Activated naive CD4-positive, alpha-beta T cell treated with anti-CD3 and anti-CD28 coated beads, Interleukin-2, amount 10 ng/mL, durations not matched to agents 7 days and 5 days (primary cell): ENCODE data around the gene TOMM6.
"Not testable (repeated sequence)": the region's sequence is repeated elsewhere in the genome, so short reads cannot be mapped to it uniquely, and the experiment has no call there.

Source experiments
- CTCF ChIA-PET: fragments of 350-600 bp; sonication (Branson Sonifier 250); formaldehyde crosslinking; loops from one replicate; lab custom pipeline; 2021; ENCODE audit warnings: antibody characterized with exemption; lab: Charles Lee
- DNase-seq: peaks from one replicate; pipeline ENCODE4 v3.0.0-alpha.2; 2020
- H3K27ac Mint-ChIP-seq: one replicate; pipeline ENCODE4 v1.8.0; 2021; ENCODE audit warnings: mild to moderate bottlenecking, moderate library complexity, mixed read lengths
- H3K27me3 Mint-ChIP-seq: one replicate; pipeline ENCODE4 v1.8.0; 2021; ENCODE audit warnings: mild to moderate bottlenecking, mixed read lengths
- H3K36me3 Mint-ChIP-seq: one replicate; pipeline ENCODE4 v1.8.0; 2021; ENCODE audit warnings: mixed read lengths
- H3K4me1 Mint-ChIP-seq: one replicate; pipeline ENCODE4 v1.8.0; 2021; ENCODE audit warnings: mixed read lengths
- H3K4me3 Mint-ChIP-seq: one replicate; pipeline ENCODE4 v1.8.0; 2021; ENCODE audit warnings: mild to moderate bottlenecking, moderate library complexity, mixed read lengths
- H3K9me3 Mint-ChIP-seq: one replicate; pipeline ENCODE4 v1.8.0; 2021; ENCODE audit warnings: mixed read lengths

TOMM6 gene

DNA sequence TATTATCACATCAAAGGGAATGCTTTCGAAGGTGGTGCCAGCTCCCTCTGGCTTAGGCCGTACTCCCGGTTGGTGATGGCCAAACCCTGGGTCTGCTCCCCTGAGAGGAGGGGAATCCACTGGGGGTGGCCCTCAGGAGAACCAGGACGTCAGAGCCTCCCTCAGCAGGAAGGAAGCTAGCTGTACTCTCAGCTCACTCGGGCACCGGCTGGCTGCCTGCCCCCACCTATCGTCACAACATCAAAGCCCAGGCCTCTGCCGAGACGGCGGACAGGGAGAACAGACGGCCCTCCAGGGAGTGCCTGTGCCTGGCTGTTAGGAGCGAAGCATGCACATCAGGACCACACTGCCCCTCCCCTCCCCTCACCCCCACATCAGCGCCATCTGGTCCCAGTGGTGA lies 31.1 kb upstream of the TOMM6 start:
- Mint-ChIP-seq H3K27ac (no peak overlapping the region), H3K27me3 (peaks cover 22% of the 10 kb centered on the region), H3K4me1 (no peaks in the 10 kb centered on the region), H3K9me3 (no peaks in the 10 kb centered on the region), H3K4me3 (no peak overlapping the region), H3K36me3 (no peaks in the 10 kb centered on the region)
- CTCF ChIA-PET: no interaction called here
- DNase-seq: peak; percentile 40

DNA sequence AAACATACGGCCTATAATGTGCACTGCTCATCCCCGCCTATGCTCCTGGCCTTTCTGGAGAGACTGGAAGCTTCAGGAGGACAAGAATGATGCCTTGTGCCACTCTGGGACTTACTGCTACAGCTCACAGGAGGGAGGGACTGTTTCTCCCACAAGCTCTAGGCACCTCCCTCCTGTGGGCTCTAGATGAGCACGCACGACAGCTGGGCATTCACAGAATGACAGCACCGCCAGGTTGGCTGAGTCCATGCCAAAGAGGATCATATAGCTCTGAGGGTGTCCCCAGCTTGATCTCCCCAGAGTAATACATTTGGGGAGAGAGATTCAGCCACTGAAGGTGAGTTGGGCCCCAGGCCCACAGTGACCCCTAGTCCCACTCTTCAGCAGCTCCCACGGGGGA lies 30.2 kb upstream of the TOMM6 start:
- Mint-ChIP-seq H3K4me3 (no peak overlapping the region), H3K27me3 (peaks cover 22% of the 10 kb centered on the region), H3K4me1 (no peaks in the 10 kb centered on the region), H3K9me3 (no peaks in the 10 kb centered on the region), H3K36me3 (no peaks in the 10 kb centered on the region), H3K27ac (no peak overlapping the region)
- CTCF ChIA-PET: no interaction called here
- no peak for DNase-seq

DNA sequence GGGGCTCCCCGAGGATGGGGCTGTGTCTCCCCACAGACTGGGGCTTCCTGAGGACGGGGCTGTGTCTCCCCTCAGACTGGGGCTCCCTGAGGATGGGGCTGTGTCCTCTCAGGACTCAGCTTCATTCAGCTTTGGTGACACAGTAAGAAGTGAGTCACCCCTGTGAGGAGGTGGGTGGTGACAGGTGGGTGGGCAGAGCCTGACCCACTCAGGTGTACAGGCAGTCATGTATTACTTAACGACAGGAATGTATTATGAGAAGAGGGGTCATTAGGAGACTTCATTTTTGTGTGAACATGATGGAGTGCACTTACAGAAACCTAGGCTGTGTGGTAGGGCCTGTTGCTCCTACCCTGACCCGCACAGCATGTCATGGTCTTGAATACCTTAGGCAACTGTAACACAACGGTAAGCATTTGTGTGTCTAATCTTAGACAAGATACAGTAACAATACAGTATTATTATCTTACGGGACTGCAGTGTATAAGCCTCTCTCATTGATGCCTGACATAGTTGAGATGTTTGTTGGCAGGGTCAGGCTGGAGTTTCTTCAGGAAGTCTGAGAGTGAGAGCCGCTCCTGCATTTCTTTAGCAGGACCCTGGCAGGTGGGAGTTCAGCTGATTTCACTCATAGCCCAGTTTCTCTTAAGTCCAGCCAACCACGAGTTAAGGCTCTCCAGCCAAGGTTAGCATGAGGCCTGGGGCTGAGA lies 29.4 kb upstream of the TOMM6 start:
- Mint-ChIP-seq H3K27me3 (peaks cover 22% of the 10 kb centered on the region), H3K36me3 (no peaks in the 10 kb centered on the region), H3K9me3 (no peaks in the 10 kb centered on the region), H3K4me3 (no peak overlapping the region), H3K4me1 (no peaks in the 10 kb centered on the region), H3K27ac (no peak overlapping the region)
- no peak for DNase-seq
- CTCF ChIA-PET: no interaction called here

DNA sequence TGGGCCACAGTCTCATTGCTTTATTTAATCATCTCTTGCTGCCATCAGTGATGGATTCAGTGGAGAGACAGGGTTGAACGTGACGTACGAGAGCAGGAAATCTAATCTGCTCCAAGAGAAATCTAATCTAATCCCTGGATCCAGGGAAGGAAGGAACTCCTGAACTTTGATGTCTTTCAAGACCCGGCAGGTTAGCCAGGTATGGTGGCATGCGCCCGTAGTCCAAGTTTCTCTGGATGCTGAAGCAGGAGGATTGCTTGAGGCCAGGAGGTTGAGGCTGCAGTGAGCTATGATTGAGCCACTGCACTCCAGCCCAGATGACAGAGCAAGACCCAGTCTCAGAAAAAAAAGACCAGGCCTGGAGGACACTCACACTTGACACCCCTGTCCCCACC lies 28.9 kb upstream of the TOMM6 start:
- no peak overlapping the region for H3K27ac Mint-ChIP-seq
- peaks cover 22% of the 10 kb centered on the region for H3K27me3 Mint-ChIP-seq
- H3K36me3 Mint-ChIP-seq: no peaks in the 10 kb centered on the region
- H3K9me3 Mint-ChIP-seq: no peaks in the 10 kb centered on the region
- no peak for DNase-seq
- CTCF ChIA-PET: no interaction called here
- no peaks in the 10 kb centered on the region for H3K4me1 Mint-ChIP-seq
- H3K4me3 Mint-ChIP-seq: no peak overlapping the region

DNA sequence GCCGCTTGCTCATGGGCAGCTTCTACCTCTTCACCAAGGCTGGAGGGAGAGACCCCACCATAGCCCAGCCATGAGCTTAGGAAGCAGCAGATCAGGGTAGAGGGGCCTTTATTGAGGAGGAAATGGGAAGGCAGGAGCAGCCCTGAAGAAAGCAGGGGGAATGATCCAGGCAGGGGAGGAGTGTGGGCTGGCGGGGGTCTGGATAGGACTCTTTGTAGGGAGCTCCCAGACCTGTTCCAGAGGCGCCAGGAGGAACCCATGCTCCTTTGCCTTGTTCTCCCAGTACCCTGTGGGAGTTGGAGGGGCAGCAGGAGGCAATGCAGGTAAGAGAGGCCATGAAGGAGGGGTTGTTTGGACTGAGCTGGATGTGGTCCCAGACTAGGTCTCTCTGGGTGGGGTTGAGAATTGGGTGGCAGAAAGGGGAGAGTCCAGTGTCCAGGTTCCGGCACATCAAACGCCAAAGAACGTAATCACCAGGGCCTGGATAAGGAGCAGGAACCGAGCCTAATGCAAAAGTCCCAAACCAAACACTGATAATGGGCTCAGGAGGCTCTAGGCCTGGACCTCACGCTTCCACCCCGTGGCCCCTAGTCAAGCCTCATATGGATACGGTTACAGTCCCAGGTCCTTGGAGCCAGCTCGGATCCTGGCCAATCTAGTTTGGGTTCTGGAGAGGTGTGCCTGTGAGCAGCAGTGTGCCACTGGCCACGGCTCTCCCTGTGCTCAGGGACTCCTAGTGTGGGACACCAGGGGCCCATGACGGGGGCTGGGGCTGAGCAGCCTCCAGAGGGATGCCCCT lies 28.2 kb upstream of the TOMM6 start:
- no peak for DNase-seq
- H3K27ac Mint-ChIP-seq: no peak overlapping the region
- H3K9me3 Mint-ChIP-seq: no peaks in the 10 kb centered on the region
- CTCF ChIA-PET: no interaction called here
- no peaks in the 10 kb centered on the region for H3K36me3 Mint-ChIP-seq
- H3K4me3 Mint-ChIP-seq: no peak overlapping the region
- peaks cover 17% of the 10 kb centered on the region for H3K27me3 Mint-ChIP-seq
- no peaks in the 10 kb centered on the region for H3K4me1 Mint-ChIP-seq

DNA sequence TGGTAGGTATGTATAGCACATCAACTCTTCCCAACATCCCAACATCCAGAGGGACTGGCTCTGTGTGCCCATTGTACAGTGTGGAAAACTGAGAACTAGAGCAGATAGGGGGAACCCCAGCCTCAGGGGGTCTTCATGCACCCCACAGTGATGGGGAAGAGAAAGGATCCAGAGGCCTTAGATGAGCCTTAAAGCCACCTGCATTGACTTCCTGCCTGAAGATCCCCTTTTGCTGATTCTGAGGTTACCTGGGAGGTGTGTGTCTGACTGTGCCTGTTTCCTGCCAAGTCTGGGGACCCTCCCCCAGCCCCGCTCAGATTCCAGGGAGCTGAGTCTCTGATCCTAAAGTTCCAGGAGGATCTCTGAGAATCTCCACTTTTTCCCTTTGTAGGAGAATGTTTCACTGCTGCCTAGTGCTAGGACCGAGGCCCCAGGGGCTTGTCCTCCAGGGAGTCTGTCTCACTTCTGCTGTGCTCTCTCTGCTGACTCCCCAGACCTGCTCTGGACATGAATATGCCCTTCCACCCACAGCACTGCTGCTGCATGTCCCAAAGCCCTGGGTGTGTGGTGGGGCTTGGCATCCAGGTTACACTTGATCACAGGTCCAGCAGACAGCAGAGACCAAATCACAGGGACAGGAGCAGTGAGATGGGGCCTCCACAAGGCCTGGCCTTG lies 27.5 kb upstream of the TOMM6 start:
- Mint-ChIP-seq H3K27ac (no peak overlapping the region), H3K4me1 (no peaks in the 10 kb centered on the region), H3K27me3 (peaks cover 17% of the 10 kb centered on the region), H3K9me3 (no peaks in the 10 kb centered on the region), H3K4me3 (no peak overlapping the region), H3K36me3 (no peaks in the 10 kb centered on the region)
- CTCF ChIA-PET: no interaction called here
- no peak for DNase-seq

DNA sequence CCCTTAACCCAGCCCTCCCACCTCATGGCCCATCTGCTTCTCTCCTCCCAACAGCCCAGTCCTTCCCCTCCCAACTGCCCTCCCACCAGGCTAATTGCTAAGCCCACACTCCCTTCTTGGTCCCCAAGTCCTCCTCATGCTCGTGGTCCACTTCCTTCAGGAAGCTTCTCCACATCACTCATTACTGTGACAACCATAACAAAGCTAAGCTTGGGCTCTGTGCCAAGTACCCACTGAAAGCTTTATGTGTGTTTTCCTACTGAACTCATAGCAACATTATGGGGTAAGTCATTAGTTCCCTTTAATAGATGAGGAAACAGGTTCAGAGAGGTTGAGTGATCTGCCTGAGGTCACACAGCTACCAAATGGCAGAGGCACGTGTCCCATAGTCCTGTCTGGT lies 24.0 kb upstream of the TOMM6 start:
- no peaks in the 10 kb centered on the region for H3K36me3 Mint-ChIP-seq
- no peaks in the 10 kb centered on the region for H3K9me3 Mint-ChIP-seq
- peaks cover 4% of the 10 kb centered on the region for H3K4me1 Mint-ChIP-seq
- no peak overlapping the region for H3K4me3 Mint-ChIP-seq
- CTCF ChIA-PET: interaction anchor here (0.9 kb wide), 1 partner anchor 13 kb away, joined by 6 read pairs; no protein-coding TSS in a partner anchor
- no peak overlapping the region for H3K27ac Mint-ChIP-seq
- DNase-seq: no peak
- peaks cover 13% of the 10 kb centered on the region for H3K27me3 Mint-ChIP-seq

DNA sequence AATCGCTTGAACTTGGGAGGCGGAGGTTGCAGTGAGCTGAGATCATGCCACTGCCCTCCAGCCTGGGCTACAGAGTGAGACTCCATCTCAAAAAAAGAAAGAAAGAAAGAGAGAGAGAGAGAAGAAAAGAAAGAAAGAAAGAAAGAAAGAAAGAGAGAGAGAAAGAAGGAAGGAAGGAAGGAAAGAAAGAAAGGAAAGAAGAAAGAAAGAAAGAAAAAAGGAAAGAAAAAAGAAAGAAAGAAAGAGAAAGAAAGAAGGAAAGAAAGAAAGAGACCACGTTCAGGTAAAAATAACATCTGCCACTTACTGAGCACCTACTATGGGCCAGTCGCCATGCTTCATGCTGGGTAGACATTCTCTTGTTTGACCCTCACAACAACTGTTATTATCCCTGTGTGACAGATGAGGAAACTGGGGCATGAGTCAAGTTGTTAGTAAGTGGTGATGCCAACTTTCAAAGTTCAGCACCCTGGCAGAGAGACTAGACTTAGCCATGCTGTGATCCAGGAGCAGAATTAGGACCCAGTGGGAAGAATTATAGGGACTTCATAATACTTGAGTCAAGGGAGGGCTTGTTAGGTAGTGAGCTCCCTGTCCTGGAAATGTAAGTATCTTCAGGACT lies 21.3 kb upstream of the TOMM6 start:
- H3K27me3 Mint-ChIP-seq, H3K9me3 Mint-ChIP-seq, H3K36me3 Mint-ChIP-seq, H3K27ac Mint-ChIP-seq, H3K4me3 Mint-ChIP-seq, DNase-seq, CTCF ChIA-PET: not testable (repeated sequence)
- H3K4me1 Mint-ChIP-seq: peaks cover 13% of the 10 kb centered on the region

DNA sequence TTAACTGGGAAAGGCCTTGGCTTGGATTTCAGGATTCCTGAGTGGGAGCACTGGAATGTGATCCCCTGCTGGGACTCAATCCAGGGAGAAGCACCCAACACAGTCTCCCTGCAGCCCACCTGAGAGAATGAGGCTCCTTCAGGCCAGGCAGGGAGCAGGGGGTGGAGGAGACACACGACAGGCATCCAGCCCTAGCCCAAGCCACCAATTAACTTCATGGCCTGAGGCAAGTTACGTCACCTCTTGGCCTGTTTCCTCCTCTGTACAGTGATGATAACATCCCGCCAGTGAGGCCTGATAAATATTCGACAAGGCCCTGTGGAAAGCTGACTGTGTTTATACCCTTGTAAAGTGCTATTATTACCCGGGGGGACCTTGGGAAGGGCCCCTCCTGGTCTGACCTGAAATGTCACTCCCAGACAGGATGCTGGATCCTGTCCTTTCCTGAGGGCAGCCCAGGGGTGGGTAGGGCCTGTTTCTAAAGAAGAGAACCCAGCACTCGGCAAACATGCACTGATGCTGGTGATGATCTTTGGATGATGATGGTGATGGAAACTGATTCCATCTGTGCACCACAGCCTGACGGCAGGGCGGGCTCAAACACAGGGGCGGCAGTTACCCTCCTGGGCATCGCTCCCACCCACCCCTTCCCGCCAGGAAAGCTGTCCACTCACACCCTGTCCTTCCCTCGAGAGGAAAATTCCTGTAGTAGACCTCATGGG lies 20.2 kb upstream of the TOMM6 start:
- H3K4me1 Mint-ChIP-seq: peaks cover 13% of the 10 kb centered on the region
- CTCF ChIA-PET: interaction anchor here (1.3 to 1.8 kb wide), 2 partner anchors 10 to 19 kb away, joined by 4 to 9 read pairs; no protein-coding TSS in a partner anchor
- no peak overlapping the region for H3K27ac Mint-ChIP-seq

DNA sequence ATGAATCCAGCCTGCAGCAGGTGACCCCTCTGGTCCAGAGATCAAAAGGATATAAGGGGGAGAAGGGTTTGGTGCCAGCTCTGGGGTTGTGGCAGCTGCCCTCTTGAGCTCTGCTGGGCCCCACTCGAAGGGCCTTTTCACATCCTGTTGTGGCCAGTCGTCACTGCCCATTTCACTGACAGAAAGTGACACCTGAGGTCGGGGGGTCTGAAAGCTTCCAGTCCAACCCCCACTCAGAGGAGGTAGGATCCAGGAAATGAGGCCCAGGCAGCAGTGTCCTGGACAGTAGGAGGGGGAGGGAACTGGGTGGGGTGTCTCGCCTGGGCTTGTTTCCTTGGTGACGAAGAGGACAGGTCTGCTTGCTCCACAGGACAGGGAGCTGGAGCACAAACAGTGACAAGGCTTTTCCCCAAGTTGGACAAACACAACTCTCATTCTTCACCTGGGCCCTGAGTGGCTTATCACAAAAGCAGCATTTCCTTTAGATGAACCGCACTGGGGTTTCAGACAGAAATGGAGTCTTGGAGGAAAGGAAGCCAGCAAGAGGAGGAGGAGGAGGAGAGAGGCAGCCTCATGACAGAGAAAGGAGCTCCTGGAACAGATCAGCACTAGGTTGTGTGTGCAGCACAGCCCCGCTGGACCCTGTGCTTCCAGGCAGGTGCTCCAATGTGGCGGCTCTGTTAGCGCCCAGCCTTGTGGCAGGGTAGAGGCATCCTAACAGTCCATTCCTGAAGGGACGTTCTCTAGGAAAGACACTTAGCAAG lies 18.8 kb upstream of the TOMM6 start:
- H3K27ac Mint-ChIP-seq: peak overlapping the region; percentile 42
- H3K36me3 Mint-ChIP-seq: peaks cover 8% of the 10 kb centered on the region
- peaks cover 7% of the 10 kb centered on the region for H3K27me3 Mint-ChIP-seq
- H3K9me3 Mint-ChIP-seq: no peaks in the 10 kb centered on the region
- no peak overlapping the region for H3K4me3 Mint-ChIP-seq
- peaks cover 13% of the 10 kb centered on the region for H3K4me1 Mint-ChIP-seq
- peak; percentile 25 for DNase-seq
- CTCF ChIA-PET: interaction anchor here (1.8 kb wide), 1 partner anchor 9 kb away, joined by 9 read pairs; no protein-coding TSS in a partner anchor

More for the DNA sequence above, 20.2 kb upstream of the TOMM6 start:
- Mint-ChIP-seq H3K27me3 (peaks cover 7% of the 10 kb centered on the region), H3K4me3 (no peak overlapping the region), H3K9me3 (no peaks in the 10 kb centered on the region), H3K36me3 (peaks cover 5% of the 10 kb centered on the region)
- no peak for DNase-seq

DNA sequence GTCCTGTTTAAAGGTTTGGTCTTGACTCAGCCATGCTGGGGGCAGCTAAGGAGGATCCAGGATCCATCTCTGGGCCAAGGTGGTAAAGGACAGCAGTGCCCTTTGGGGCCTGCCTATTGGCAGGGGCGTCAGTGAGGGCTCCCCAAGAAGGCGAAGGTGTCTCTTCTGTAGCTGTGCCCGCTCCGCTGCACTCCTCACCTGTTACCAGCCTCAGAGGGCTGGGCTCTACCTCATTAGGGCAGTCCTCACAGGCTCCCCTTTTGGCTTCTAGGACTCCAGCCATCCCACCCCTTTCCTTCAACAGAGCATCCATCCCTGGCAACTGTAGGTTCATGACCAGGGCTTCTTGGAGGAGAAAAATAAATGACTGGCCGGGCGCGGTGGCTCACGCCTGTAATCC lies 18.1 kb upstream of the TOMM6 start:
- CTCF ChIA-PET: interaction anchor here (1.8 kb wide), 1 partner anchor 8 kb away, joined by 9 read pairs; no protein-coding TSS in a partner anchor
- peaks cover 8% of the 10 kb centered on the region for H3K36me3 Mint-ChIP-seq
- DNase-seq: no peak
- peaks cover 13% of the 10 kb centered on the region for H3K4me1 Mint-ChIP-seq
- peaks cover 7% of the 10 kb centered on the region for H3K27me3 Mint-ChIP-seq
- no peak overlapping the region for H3K27ac Mint-ChIP-seq
- no peaks in the 10 kb centered on the region for H3K9me3 Mint-ChIP-seq
- H3K4me3 Mint-ChIP-seq: no peak overlapping the region

DNA sequence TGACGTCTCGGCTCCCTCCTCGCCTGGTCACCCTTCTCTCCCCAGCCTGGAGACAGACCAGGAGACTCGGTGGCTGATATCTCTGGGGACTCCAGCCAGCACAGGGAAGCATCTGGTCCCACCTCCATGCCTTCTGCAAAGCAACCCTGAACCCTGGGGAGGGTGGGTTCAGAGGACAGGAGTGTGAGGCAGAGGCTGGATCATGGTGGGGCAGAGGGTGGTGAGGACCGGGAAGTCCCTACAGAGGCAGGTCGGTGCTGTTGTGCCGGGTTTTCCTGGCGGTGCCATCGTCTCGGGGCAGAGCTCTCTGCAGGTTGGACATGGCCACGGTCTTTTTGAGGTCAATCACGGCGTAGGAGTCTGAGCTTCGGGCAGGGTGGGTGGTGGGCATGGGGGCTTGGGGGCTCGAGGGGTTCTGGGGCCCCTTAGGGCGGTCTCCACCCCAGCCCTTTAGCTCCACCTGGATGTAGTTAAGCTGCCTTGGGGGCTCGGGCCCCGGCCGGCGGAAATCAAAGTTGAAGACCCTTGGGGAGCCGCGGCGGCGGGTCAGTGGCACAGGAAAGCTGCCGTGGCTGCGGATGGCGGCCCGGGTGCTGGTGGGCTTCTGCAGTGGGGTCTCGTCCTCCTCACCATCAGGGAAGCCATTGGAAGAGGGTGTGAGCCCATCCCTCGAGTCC lies 17.0 kb upstream of the TOMM6 start:
- H3K4me1 Mint-ChIP-seq: peaks cover 13% of the 10 kb centered on the region
- H3K27ac Mint-ChIP-seq: no peak overlapping the region
- no peak for DNase-seq
- no peaks in the 10 kb centered on the region for H3K9me3 Mint-ChIP-seq
- CTCF ChIA-PET: no interaction called here
- no peak overlapping the region for H3K4me3 Mint-ChIP-seq
- peaks cover 8% of the 10 kb centered on the region for H3K36me3 Mint-ChIP-seq
- peaks cover 7% of the 10 kb centered on the region for H3K27me3 Mint-ChIP-seq
